Measurements from ENCODE around the gene C20orf96. TPM values are rescaled to one million over a fixed set of nuclear protein-coding genes. Genes with fewer than 3 reads are reported as not detected.
A peak's percentile ranks its signal among the peaks of the same experiment; 100 is the strongest.

C20orf96 gene
- total RNA-seq, 1 donor from 2014 or later = 0.79 TPM

DNA sequence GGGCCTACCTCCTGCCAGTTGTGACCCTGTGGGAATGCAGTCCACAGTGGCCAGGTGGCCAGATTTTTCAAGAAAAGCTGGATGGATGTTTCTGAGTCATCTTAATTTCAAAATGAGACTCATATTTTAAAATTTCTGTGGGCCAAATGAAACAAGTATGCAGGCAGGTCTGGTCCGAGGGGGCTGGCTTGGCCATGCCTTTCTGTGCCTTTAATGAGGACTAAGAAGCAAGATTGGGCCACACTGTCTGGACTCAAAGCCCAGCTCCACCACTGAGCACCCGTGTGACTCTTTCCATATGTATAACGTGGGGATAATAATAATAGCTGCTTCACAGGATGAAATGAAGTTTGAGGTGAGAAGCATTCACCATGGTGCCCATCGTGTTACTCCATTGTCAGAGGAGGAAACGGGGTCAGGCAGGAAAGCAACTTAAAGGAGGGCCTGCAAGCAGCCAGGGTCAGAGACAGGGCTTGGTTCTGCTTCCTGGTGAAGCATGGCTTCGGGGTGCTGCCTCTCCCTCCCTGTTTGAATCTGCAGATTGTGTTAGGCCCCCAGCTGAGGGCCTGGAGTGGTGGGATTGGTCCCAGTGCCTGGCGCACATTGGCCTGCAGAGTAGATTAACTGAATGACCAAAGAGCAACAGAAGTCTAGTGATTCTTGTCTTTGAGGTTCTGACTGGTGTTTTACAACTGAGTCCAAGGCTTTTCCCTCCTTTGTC lies 38.6 kb upstream of the C20orf96 start:
- peak; percentile 18 for FAIRE-seq
- TF ChIP-seq, protein P1, sequence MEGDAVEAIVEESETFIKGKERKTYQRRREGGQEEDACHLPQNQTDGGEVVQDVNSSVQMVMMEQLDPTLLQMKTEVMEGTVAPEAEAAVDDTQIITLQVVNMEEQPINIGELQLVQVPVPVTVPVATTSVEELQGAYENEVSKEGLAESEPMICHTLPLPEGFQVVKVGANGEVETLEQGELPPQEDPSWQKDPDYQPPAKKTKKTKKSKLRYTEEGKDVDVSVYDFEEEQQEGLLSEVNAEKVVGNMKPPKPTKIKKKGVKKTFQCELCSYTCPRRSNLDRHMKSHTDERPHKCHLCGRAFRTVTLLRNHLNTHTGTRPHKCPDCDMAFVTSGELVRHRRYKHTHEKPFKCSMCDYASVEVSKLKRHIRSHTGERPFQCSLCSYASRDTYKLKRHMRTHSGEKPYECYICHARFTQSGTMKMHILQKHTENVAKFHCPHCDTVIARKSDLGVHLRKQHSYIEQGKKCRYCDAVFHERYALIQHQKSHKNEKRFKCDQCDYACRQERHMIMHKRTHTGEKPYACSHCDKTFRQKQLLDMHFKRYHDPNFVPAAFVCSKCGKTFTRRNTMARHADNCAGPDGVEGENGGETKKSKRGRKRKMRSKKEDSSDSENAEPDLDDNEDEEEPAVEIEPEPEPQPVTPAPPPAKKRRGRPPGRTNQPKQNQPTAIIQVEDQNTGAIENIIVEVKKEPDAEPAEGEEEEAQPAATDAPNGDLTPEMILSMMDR (IDR thresholded peaks at IDR 0.05; ENCODE audit: insufficient read depth, low read length, severe bottlenecking) = no peak

DNA sequence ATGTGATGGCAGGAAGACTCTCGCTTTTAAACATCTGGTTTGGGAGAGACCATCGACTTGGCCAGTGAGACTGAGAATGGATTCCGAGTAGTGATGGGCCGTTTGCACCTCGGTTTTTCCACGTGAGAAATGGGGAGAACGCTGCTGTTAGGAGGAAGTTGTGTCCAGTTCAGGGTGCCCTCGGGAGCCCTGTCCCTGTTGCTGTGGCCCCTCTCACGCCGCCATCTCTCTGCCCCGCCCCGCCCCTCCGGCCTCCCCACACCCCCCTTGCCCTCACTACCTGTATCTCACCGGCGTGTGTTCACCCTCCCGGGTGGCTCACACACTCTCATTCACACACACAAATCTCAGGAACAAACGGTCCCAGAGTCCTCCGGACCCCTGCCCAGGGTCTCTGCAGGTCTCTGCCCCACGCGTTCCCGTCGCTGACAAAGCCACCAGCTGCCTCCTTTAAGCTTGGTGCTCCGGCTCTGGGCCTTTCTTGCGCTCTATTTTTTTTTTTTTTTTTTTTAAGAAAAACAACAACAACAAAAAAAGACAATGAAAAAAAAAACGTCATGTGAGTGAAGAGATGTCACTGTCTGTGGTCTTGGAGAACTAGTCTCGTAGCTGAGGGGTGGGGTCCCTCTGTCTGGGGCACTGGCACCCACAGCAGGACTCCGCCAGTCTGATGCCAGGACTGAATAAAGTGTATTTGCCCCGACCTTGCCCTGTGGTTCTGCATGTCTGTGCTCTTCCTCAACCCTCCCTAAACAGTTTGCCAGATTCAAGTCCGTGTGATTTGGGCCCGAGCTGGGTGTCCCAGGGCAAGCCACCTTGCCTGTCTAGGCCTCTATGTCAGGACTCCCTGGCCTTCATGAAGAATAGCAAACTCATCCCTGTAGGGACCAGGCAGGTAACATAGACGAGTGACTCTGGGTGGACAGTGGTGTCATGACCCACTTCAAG lies 37.8 kb upstream of the C20orf96 start:
- FAIRE-seq (no peak), DNase-seq (ENCODE audit: low read depth) (no peak)
- H3K4me3 ChIP-seq (ENCODE audit: low read depth, low read length) = peak overlapping the region; percentile 67
- TF ChIP-seq, protein P1 (IDR thresholded peaks at IDR 0.05; ENCODE audit: insufficient read depth, low read length, severe bottlenecking) = no peak
- H3K27me3 ChIP-seq (ENCODE audit: control insufficient read depth, insufficient read depth, low read length) = no peaks in the 10 kb centered on the region
- no peaks in the 10 kb centered on the region for H3K36me3 ChIP-seq (ENCODE audit: control insufficient read depth, insufficient read depth, low read length)

More for the DNA sequence above, 38.6 kb upstream of the C20orf96 start:
- H3K27me3 ChIP-seq (ENCODE audit: control insufficient read depth, insufficient read depth, low read length) = no peaks in the 10 kb centered on the region
- no peaks in the 10 kb centered on the region for H3K36me3 ChIP-seq (ENCODE audit: control insufficient read depth, insufficient read depth, low read length)
- DNase-seq (ENCODE audit: low read depth) = no peak
- no peak overlapping the region for H3K4me3 ChIP-seq (ENCODE audit: low read depth, low read length)

GRCh38 chr20:327186-328026 lies 36.9 kb upstream of the C20orf96 start:
- Histone ChIP-seq H3K4me3 (ENCODE audit: low read depth, low read length) (peak overlapping the region; percentile 67), H3K27me3 (ENCODE audit: control insufficient read depth, insufficient read depth, low read length) (no peaks in the 10 kb centered on the region), H3K36me3 (ENCODE audit: control insufficient read depth, insufficient read depth, low read length) (no peaks in the 10 kb centered on the region)
- TF ChIP-seq, protein P1 (IDR thresholded peaks at IDR 0.05; ENCODE audit: insufficient read depth, low read length, severe bottlenecking) = no peak
- peak; percentile 64 for DNase-seq (ENCODE audit: low read depth)
- no peak for FAIRE-seq

- no peaks in the 10 kb centered on the region for H3K36me3 ChIP-seq (ENCODE audit: control insufficient read depth, insufficient read depth, low read length)
- TF ChIP-seq, protein P1 (IDR thresholded peaks at IDR 0.05; ENCODE audit: insufficient read depth, low read length, severe bottlenecking) = no peak
- no peaks in the 10 kb centered on the region for H3K27me3 ChIP-seq (ENCODE audit: control insufficient read depth, insufficient read depth, low read length)
- FAIRE-seq (no peak), DNase-seq (ENCODE audit: low read depth) (no peak)
- peak overlapping the region; percentile 67 for H3K4me3 ChIP-seq (ENCODE audit: low read depth, low read length)
Measured at GRCh38 chr20:326645-327185, 36.2 kb upstream of the C20orf96 start.

- FAIRE-seq (no peak), DNase-seq (ENCODE audit: low read depth) (no peak)
- Histone ChIP-seq H3K27me3 (ENCODE audit: control insufficient read depth, insufficient read depth, low read length) (no peaks in the 10 kb centered on the region), H3K36me3 (ENCODE audit: control insufficient read depth, insufficient read depth, low read length) (no peaks in the 10 kb centered on the region), H3K4me3 (ENCODE audit: low read depth, low read length) (peak overlapping the region; percentile 67)
- TF ChIP-seq, protein P1 (IDR thresholded peaks at IDR 0.05; ENCODE audit: insufficient read depth, low read length, severe bottlenecking) = no peak
Measured at GRCh38 chr20:325889-326644, 35.5 kb upstream of the C20orf96 start.
